Measurements from ENCODE around the gene GLDN. TPM values are rescaled to one million over a fixed set of nuclear protein-coding genes. Genes with fewer than 3 reads are reported as not detected.

GLDN gene
- total RNA-seq, 4 donors from 2014 or later = 25.1 to 51.7 (median 30.7) TPM

DNA sequence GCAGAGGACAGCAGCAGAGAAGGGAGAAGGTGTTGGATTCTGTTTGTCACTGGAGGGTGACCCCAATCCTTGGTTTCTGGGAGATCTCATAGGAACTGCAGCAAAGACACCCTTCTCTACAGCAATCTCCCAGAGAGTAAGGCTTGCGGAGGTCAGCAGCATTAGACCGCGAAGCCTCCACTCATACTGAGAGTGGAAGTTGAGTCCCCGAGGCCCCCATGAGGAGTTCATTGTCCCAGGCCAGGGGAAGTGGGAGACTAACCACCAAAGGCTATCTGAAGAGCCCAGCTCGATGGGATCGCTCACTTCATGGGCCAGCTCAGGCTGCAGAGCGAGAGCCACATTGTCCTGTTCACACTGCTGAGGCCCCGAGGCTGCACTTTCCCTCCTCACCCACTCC, 44.6 kb downstream of the GLDN start:
- DNase-seq (ENCODE audit: low spot score) (no peak), ATAC-seq (ENCODE audit: low FRiP score) (no peak)
- TF ChIP-seq, protein P1, sequence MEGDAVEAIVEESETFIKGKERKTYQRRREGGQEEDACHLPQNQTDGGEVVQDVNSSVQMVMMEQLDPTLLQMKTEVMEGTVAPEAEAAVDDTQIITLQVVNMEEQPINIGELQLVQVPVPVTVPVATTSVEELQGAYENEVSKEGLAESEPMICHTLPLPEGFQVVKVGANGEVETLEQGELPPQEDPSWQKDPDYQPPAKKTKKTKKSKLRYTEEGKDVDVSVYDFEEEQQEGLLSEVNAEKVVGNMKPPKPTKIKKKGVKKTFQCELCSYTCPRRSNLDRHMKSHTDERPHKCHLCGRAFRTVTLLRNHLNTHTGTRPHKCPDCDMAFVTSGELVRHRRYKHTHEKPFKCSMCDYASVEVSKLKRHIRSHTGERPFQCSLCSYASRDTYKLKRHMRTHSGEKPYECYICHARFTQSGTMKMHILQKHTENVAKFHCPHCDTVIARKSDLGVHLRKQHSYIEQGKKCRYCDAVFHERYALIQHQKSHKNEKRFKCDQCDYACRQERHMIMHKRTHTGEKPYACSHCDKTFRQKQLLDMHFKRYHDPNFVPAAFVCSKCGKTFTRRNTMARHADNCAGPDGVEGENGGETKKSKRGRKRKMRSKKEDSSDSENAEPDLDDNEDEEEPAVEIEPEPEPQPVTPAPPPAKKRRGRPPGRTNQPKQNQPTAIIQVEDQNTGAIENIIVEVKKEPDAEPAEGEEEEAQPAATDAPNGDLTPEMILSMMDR (IDR thresholded peaks at IDR 0.05) = no peak

DNA sequence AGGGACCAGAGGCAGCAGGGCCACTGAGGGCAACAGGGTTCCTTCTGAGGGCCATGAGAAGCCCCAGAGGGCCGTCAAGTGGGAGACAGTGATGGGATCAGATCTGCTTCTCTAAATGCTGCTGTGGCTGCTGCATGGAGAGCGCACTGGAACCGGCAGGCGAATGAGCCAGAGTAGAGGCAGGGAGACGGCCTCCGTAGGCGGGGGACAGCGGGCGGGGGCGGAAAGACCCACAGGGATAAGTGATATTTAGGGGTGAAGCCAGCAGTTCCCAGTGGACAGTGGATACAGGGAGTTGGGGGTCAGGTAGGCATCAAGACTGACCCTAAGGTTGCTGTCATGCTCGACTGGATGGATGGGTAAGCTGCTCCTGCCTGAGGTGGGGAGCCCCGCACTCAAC, 45.0 kb downstream of the GLDN start:
- DNase-seq (ENCODE audit: low spot score) (no peak), ATAC-seq (ENCODE audit: low FRiP score) (no peak)
- TF ChIP-seq, protein P1 (IDR thresholded peaks at IDR 0.05) = no peak

DNA sequence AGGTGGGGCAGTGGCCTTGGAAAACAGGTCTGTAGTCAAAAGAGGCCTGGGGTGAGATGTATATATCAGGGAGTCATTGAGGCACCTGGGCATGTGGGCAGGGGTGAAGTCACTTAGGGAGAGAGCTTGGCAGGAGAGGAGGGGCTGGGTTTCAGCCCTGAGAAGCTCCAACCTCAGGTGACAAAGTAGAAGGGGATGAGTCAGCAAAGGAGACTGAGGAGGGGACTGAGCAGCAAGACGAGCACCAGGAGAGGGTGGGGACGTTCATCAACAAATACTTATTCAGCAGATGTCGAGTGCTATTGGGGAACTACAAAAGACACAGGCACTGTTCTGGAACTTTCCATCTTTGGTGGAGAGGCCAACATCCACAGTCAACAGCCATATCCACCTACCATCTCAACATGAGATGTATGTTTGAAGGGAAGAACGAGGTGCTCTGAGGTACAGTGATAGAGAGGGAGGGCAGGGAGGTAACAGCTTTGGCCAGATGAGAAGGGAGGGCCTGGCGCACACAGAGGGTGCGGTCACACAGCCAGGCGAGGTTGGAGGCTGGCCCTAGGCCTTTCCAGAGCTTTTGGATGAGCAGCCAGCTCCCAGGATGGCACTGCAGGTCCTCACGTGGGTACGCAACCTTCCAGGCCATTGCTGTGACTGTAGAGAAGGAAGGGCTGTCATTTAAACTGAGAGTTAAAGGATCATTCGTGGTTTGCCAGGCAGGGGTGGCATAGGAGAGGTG, 45.7 kb downstream of the GLDN start:
- TF ChIP-seq, protein P1 (IDR thresholded peaks at IDR 0.05) = no peak
- ATAC-seq (ENCODE audit: low FRiP score) (no peak), DNase-seq (ENCODE audit: low spot score) (no peak)

DNA sequence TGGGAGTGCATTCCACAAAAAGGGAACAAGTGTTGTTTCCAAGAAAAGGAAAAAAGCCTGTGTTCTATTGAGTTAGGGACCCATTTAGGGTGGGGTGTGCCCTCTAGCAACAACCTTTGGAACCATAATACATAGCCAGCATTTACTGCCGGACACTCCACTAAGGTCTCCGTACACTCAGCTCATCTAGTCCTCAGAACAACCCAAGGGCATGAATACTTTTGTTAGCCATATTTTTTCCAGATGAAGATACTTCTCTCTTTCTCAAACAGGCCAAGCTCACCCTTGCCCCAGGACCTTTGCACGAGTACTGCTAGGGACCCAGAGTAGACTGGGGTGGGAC, 46.2 kb downstream of the GLDN start:
- ATAC-seq (ENCODE audit: low FRiP score) = no peak
- no peak for DNase-seq (ENCODE audit: low spot score)
- TF ChIP-seq, protein P1 (IDR thresholded peaks at IDR 0.05) = no peak

DNA sequence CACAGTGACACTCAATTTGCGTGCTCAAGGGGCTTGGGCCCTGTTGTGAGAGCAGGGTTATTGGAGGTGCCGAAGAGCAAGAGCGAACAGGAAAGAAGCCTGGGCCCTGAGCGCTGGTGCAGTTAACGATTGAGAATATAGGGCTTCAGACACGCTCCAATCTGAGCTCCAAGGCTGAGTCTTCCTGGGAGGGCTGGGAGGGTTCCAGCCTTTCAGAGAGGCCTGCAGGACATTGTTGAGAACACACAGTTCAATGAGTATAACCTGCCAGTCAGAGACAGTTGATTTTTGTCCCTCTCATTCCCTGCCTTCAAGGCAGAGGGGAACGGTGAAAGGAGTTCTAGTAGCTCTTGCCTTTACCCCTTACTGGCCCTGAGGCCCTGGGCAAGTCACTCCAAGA, 47.3 kb downstream of the GLDN start:
- ATAC-seq (ENCODE audit: low FRiP score) = no peak
- TF ChIP-seq, protein P1 (IDR thresholded peaks at IDR 0.05) = no peak

DNA sequence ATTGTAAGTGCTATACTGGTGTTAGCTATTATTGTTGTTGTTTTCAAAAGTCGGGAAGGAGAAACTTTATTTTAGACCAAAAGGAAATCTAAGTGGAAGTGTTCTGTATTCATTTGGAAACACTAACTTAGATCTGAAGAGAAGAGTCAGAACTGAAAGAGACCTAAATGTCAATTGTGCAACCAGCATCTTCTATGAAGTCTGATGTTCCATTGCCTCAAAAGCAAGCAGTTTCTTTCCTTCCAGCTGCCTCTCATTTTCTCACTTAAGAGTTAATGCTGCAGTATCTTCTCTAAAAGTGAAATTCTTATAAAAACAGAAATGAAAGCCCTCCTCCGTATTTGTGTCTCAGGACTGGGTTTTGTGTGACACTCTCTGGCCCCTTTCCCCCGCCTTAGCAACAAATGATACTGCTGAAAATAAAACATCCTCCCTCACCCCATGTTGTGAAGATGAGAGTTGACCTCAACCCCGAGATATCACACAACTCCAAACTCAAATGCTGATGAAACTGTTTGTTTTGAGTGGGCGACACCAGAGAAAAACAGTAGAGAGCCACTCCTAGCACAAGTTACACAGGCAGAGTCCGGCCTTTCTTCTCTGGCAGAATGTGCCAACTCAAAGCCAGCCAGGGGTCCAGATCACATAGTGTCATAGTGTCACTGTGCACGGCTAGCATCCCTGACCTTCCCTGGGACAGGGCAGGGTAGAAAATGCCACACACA, 48.9 kb downstream of the GLDN start:
- no peak for DNase-seq (ENCODE audit: low spot score)
- no peak for ATAC-seq (ENCODE audit: low FRiP score)
- TF ChIP-seq, protein P1 (IDR thresholded peaks at IDR 0.05) = no peak

More for the DNA sequence above, 47.3 kb downstream of the GLDN start:
- no peak for DNase-seq (ENCODE audit: low spot score)

DNA sequence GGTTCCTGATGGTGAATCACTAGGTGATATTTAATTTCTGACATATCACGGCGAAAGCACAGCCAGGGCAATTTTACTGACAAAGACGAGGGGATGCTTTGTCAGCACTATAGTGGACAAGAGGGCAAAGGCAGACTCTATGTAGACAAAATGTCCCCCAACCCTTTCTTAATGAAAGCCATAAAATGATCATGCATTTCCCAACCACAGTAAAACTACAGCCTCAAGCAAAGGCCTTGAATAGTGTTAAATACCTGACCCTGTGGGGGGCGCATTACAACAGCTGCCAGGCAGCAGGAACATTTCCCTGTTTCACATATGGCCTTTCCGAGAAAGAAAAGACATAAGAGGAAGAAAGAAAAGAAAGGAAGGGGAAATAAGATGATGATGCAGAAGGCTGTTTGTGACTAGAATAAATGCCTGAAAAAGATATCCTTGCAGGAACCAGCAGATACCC, 49.5 kb downstream of the GLDN start:
- no peak for ATAC-seq (ENCODE audit: low FRiP score)
- TF ChIP-seq, protein P1 (IDR thresholded peaks at IDR 0.05) = no peak

More for the DNA sequence above, 49.5 kb downstream of the GLDN start:
- DNase-seq (ENCODE audit: low spot score) = no peak

All from omental fat pad (tissue), 4 donors.